Body of pancreas (tissue), 4 donors: ENCODE results near the gene MEX3B. TPM values are rescaled to one million over a fixed set of nuclear protein-coding genes. Genes with fewer than 3 reads are reported as not detected.
A peak's percentile ranks its signal among the peaks of the same experiment; 100 is the strongest.

ENCODE experiments used
- ATAC-seq: fragments of 150-250 bp; one replicate; pipeline ENCODE4 v1.9.1; 2016
- DNase-seq, 4 donors: peaks; one replicate each; pipeline ENCODE4 v3.0.0-alpha.2; 2019
- H3K27ac ChIP-seq, 4 donors: fragments of 200-600 bp; sonication (generic); 1 replicate in 3 of 4; 2 replicates in 1 of 4; pipeline versions ENCODE4 v1.5.1 to v1.6.1; 2016 to 2019; ENCODE audit warnings: mild to moderate bottlenecking in 1 of 4, mixed read lengths in 1 of 4, moderate library complexity in 1 of 4
- H3K27me3 ChIP-seq, 2 donors: fragments of 200-600 bp; sonication (generic); one replicate each; pipeline ENCODE4 v1.6.0; 2016; ENCODE audit warnings: mild to moderate bottlenecking in 1 of 2
- H3K36me3 ChIP-seq, 2 donors: fragments of 200-600 bp; sonication (generic); replicated peaks in 1 of 2; 2 replicates each; pipeline ENCODE4 v1.5.1; 2016; ENCODE audit warnings: low read depth in 2 of 2; ENCODE audit not compliant: insufficient read depth in 1 of 2
- H3K4me1 ChIP-seq: fragments of 200-600 bp; sonication (generic); one replicate; pipeline ENCODE4 v1.6.0; 2016
- H3K4me3 ChIP-seq, 2 donors: fragments of 200-600 bp; sonication (generic); 1 replicate in 1 of 2; 2 replicates in 1 of 2; pipeline ENCODE4 v1.5.1; 2016 to 2019
- H3K9me3 ChIP-seq, 3 donors: fragments of 200-600 bp; sonication (generic); 1 replicate in 2 of 3; 2 replicates in 1 of 3; pipeline ENCODE4 v1.5.1; 2016
- POLR2A ChIP-seq, 3 donors: fragments of 450-650 bp; IDR thresholded peaks; one replicate each; pipeline ENCODE4 v1.6.1; 2016; ENCODE audit warnings: antibody characterized with exemption in 3 of 3, mild to moderate bottlenecking in 2 of 3
- WGBS, 2 donors: methylation state at CpG; one replicate each; pipeline ENCODE4 v1.1.5; 2017; 5-methylcytosine and 5-hydroxymethylcytosine counted together
- intact Hi-C: fragments of 100-400 bp; cut with DNase I; formaldehyde crosslinking; loops from one replicate; pipeline ENCODE4 v1.15.1; 2023
- total RNA-seq, 2 donors: library from RNA; depleted of rRNA; stranded (reverse); fragments of >200 nt; gene quantifications; one replicate each; pipeline ENCODE4 v1.1.0, GENCODE V29; 2016
- TF ChIP-seq, protein P1 (sequence below), 7 experiments: fragments of 450-650 bp in 4 of 7; fragments of 200-600 bp in 3 of 7; sonication (generic) in 3 of 7; IDR thresholded peaks; one replicate each; pipeline ENCODE4 v1.5.1; 2016 to 2019; ENCODE audit warnings: antibody characterized with exemption in 7 of 7

MEX3B gene
- total RNA-seq, 2 donors from 2014 or later, result 0.52 TPM; not detected in 1

DNA sequence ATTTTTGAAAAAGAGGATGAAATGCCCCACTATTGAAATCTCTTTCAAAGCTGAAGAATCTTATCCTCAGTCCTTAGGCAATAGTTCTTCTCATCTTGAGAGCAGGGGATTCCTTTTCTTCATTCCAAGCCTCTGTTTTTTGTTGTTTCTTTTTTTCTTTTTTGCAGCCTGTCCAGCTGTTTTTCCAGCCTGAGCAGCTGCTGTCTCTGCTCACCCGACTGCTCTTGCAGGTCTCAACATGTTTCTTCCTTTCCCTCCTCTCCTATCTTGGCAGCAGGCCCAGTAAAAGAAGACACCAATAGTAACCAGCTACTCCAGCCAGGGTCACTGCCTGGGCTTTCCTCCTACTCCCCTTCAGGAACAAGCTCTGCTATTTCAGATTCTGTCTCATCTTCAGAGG is 23.8 kb downstream of the MEX3B start:
- no peaks in the 10 kb centered on the region for H3K27me3 ChIP-seq
- no peaks in the 10 kb centered on the region for H3K36me3 ChIP-seq
- 16 to 30% methylated on average over 1 of the region's 1 CpG for WGBS, 2 donors
- H3K4me1 ChIP-seq, result no peaks in the 10 kb centered on the region
- ATAC-seq, result no peak
- H3K9me3 ChIP-seq, result no peaks in the 10 kb centered on the region
- peak in 1 of 4 donors; percentile 23 for DNase-seq
- no peak overlapping the region for H3K4me3 ChIP-seq
- H3K27ac ChIP-seq, result no peak overlapping the region
- TF ChIP-seq, protein P1, sequence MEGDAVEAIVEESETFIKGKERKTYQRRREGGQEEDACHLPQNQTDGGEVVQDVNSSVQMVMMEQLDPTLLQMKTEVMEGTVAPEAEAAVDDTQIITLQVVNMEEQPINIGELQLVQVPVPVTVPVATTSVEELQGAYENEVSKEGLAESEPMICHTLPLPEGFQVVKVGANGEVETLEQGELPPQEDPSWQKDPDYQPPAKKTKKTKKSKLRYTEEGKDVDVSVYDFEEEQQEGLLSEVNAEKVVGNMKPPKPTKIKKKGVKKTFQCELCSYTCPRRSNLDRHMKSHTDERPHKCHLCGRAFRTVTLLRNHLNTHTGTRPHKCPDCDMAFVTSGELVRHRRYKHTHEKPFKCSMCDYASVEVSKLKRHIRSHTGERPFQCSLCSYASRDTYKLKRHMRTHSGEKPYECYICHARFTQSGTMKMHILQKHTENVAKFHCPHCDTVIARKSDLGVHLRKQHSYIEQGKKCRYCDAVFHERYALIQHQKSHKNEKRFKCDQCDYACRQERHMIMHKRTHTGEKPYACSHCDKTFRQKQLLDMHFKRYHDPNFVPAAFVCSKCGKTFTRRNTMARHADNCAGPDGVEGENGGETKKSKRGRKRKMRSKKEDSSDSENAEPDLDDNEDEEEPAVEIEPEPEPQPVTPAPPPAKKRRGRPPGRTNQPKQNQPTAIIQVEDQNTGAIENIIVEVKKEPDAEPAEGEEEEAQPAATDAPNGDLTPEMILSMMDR (IDR thresholded peaks at IDR 0.05), result no peak
- no peak for TF ChIP-seq POLR2A (IDR thresholded peaks at IDR 0.05)
- intact Hi-C loops, result no loop called here

DNA sequence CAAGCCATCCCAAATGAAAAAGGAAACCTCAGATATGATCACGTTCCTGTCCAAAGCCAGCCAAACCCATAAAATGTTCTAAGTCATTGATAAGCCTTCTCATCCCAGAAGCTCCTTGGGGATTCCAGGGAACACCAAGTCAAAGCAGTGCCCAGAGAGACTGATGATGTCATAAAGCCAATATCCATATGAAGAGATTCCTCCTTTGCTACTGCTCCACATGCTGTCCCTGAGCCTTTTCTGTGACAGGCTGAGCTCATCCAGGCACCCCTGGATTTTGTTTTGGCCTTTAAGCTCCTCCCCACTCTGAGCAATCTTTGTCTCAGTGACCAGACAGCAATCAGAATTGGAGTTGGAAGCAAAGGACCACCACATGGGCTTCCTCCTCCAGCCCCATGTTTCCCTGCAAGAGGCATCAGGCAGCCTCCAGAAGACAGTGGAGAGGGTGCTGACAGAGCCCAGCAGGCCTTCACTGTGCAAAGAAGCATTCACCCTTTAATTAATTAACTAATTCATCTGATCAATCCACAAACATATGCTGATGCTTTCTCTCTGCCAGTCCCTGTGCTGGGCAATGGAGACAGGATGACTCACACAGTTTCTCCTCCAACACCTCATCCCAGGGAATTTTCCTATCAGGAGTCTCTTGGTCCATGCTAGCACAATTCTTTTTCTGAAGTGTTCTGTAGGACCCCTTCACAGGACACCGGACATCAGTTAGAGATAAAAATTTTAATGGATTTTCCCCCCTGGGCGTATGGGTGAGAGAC is 25.0 kb downstream of the MEX3B start:
- 65 to 76% methylated on average over 3 of the region's 3 CpGs for WGBS, 2 donors
- no peaks in the 10 kb centered on the region for H3K36me3 ChIP-seq
- no peaks in the 10 kb centered on the region for H3K27me3 ChIP-seq
- no peak for TF ChIP-seq POLR2A (IDR thresholded peaks at IDR 0.05)
- TF ChIP-seq, protein P1 (IDR thresholded peaks at IDR 0.05), result no peak
- no peaks in the 10 kb centered on the region for H3K9me3 ChIP-seq
- no peak for ATAC-seq
- intact Hi-C loops, result no loop called here
- no peak for DNase-seq
- no peak overlapping the region for H3K27ac ChIP-seq
- no peak overlapping the region for H3K4me3 ChIP-seq
- no peaks in the 10 kb centered on the region for H3K4me1 ChIP-seq

DNA sequence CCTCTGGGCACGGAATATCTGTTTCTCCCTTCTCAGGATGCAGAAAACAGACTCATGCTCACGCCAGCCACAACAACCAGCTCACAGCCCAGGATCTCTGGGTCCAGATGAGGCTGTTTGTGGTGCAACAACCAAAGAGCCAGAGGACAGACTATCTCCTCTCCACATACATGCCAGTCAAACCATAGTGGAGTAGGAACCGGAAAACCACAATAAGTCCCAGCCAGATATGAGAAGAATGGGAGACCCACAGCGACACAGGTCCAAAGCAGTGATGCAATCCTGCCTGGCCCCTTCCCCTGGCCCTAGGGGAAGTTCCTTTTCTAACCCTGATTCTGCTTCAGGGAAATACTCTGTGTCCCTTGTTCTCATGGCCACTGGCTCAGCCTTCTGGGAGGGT is 27.6 kb downstream of the MEX3B start:
- Histone ChIP-seq H3K4me3 (no peak overlapping the region), H3K9me3 (no peaks in the 10 kb centered on the region), H3K36me3 (no peaks in the 10 kb centered on the region), H3K27me3 (no peaks in the 10 kb centered on the region), H3K27ac (no peak overlapping the region), H3K4me1 (no peaks in the 10 kb centered on the region)
- no peak for TF ChIP-seq POLR2A (IDR thresholded peaks at IDR 0.05)
- TF ChIP-seq, protein P1 (IDR thresholded peaks at IDR 0.05), result no peak
- WGBS, 2 donors, result 60 to 76% methylated on average over 1 to 4 of the region's 4 CpGs
- DNase-seq (peak in 1 of 4 donors; percentile 2), ATAC-seq (no peak)
- intact Hi-C loops, result no loop called here

DNA sequence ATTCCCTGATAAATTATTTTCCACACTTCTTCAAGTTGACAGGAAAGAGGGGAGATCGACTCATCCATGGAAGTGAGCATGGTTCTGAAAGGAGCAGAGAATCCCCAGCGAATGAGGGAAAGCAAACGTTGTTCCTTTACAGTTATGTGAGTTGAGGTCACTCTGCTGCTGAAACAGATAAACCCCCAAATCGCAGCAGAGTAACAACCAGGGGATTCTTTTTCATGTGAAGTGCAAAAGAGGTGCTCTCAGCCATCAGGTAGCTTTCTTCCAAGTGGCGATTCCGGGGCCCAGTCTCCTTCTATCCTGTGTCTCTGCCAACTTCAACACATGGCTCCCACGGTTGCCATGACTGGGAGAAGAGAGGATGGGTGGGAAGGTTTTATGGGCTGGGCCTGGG is 28.2 kb downstream of the MEX3B start:
- no peaks in the 10 kb centered on the region for H3K27me3 ChIP-seq
- ATAC-seq, result no peak
- WGBS, 2 donors, result 47 to 58% methylated on average over 7 of the region's 7 CpGs
- no peaks in the 10 kb centered on the region for H3K4me1 ChIP-seq
- no peak for DNase-seq
- H3K4me3 ChIP-seq, result no peak overlapping the region
- intact Hi-C loops, result no loop called here
- H3K27ac ChIP-seq, result no peak overlapping the region
- H3K36me3 ChIP-seq, result no peaks in the 10 kb centered on the region
- no peaks in the 10 kb centered on the region for H3K9me3 ChIP-seq
- TF ChIP-seq, protein P1 (IDR thresholded peaks at IDR 0.05), result no peak
- no peak for TF ChIP-seq POLR2A (IDR thresholded peaks at IDR 0.05)

DNA sequence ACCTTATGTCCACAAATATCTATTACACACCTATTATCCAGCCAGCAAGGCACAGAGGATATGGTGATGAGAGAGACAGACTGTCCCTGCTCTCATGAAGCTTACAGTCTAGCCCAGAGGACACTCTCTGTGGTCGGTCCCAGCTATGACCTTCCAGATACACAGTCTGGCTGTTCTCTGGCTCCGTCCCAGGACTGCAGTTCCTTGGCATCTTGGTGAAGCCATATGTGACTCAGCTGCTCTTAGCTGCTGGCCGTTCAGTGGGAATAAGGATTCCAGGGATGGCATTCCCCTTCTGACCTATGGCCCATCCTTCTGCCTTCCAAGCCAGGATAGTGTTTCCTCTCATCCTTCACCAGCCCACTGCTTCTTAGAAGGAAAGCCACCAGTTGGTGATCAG is 30.8 kb downstream of the MEX3B start:
- DNase-seq (no peak), ATAC-seq (no peak)
- intact Hi-C loops, result no loop called here
- TF ChIP-seq, protein P1 (IDR thresholded peaks at IDR 0.05), result no peak
- TF ChIP-seq POLR2A (IDR thresholded peaks at IDR 0.05), result no peak
- H3K9me3 ChIP-seq, result no peaks in the 10 kb centered on the region
- 70 to 76% methylated on average over 3 of the region's 3 CpGs for WGBS, 2 donors
- no peaks in the 10 kb centered on the region for H3K27me3 ChIP-seq
- no peaks in the 10 kb centered on the region for H3K36me3 ChIP-seq
- H3K4me3 ChIP-seq, result no peak overlapping the region
- no peaks in the 10 kb centered on the region for H3K4me1 ChIP-seq
- no peak overlapping the region for H3K27ac ChIP-seq
